ENCODE results near the gene NUTF2. TPM values are rescaled to one million over a fixed set of nuclear protein-coding genes. Genes with fewer than 3 reads are reported as not detected.

The NUTF2 gene
- total and polyA plus RNA-seq, 10 of the 15 experiments (the other 5 are each of a cell fraction or from before 2014, with no cell fraction given), result 116 to 342 (median 202) TPM

DNA sequence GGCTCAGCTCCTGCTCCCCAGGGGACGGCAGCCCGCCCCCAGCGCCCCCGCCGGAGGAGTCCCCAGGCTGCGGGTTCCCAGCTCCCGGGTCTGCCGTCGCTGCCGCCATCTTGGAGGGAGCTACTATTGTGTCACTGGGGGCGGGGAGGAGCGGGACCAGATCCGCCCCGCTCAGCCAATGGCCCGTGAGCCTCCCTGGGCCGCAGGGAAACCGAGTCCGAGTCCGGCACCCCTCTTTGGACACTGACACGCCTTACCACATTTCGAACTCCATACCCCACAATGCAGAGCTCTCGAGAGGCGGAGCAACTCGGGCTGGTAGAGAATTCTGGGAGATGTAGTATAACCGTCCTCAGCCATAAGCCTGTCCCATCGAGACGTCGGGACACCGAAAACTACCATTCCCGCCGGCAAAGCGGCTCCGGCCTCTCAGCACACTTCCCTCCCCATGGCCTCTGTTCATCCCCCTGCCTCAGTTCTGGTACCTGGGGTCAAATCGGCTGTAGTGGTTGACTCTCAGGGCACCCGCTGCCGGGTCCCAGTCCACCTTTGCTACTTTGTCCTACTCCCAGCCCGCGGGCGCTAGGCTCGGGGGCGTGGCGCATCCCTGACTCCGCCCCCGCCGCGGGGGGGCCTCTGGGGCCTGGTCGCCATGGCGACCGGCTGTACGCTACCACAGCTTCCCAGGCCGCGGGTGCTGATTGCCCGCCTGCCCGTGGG is 40.1 kb upstream of the NUTF2 start, which contains the start of the genes RANBP10 and TSNAXIP1 (continued):
- no peak for TF ChIP-seq CHD4 (IDR thresholded peaks at IDR 0.05)
- TF ChIP-seq, protein P1, sequence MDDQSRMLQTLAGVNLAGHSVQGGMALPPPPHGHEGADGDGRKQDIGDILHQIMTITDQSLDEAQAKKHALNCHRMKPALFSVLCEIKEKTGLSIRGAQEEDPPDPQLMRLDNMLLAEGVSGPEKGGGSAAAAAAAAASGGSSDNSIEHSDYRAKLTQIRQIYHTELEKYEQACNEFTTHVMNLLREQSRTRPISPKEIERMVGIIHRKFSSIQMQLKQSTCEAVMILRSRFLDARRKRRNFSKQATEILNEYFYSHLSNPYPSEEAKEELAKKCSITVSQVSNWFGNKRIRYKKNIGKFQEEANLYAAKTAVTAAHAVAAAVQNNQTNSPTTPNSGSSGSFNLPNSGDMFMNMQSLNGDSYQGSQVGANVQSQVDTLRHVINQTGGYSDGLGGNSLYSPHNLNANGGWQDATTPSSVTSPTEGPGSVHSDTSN (IDR thresholded peaks at IDR 0.05; ENCODE audit: insufficient replicate concordance, low read depth, low read length), result no peak
- TF ChIP-seq JUNB (IDR thresholded peaks at IDR 0.05), result no peak
- TF ChIP-seq IKZF2 (IDR thresholded peaks at IDR 0.05), result no peak
- TF ChIP-seq BRCA1 (IDR thresholded peaks at IDR 0.05; ENCODE audit: low read depth, low read length), result no peak
- no peak for TF ChIP-seq MEF2A (IDR thresholded peaks at IDR 0.05; ENCODE audit: insufficient read depth, low read depth, low read length)
- TF ChIP-seq YBX1 (IDR thresholded peaks at IDR 0.05), result no peak
- no peak for TF ChIP-seq ZNF24 (IDR thresholded peaks at IDR 0.05)
- TF ChIP-seq CHD1 (IDR thresholded peaks at IDR 0.05; ENCODE audit: low read depth, low read length), result no peak
- TF ChIP-seq, protein P2, sequence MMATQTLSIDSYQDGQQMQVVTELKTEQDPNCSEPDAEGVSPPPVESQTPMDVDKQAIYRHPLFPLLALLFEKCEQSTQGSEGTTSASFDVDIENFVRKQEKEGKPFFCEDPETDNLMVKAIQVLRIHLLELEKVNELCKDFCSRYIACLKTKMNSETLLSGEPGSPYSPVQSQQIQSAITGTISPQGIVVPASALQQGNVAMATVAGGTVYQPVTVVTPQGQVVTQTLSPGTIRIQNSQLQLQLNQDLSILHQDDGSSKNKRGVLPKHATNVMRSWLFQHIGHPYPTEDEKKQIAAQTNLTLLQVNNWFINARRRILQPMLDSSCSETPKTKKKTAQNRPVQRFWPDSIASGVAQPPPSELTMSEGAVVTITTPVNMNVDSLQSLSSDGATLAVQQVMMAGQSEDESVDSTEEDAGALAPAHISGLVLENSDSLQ (IDR thresholded peaks at IDR 0.05), result no peak
- no peak for TF ChIP-seq SMAD1 (IDR thresholded peaks at IDR 0.05; ENCODE audit: low read depth, partially characterized antibody)
- TF ChIP-seq, protein P3, sequence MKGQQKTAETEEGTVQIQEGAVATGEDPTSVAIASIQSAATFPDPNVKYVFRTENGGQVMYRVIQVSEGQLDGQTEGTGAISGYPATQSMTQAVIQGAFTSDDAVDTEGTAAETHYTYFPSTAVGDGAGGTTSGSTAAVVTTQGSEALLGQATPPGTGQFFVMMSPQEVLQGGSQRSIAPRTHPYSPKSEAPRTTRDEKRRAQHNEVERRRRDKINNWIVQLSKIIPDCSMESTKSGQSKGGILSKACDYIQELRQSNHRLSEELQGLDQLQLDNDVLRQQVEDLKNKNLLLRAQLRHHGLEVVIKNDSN (IDR thresholded peaks at IDR 0.05; ENCODE audit: borderline replicate concordance, extremely low read length, insufficient read depth, low read depth, low read length), result no peak
- TF ChIP-seq, protein P4, sequence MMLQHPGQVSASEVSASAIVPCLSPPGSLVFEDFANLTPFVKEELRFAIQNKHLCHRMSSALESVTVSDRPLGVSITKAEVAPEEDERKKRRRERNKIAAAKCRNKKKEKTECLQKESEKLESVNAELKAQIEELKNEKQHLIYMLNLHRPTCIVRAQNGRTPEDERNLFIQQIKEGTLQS (IDR thresholded peaks at IDR 0.05; ENCODE audit: borderline replicate concordance, extremely low read depth, low read depth, low read length), result peak; percentile 36; the same call in 1 of the 2 replicates
- peak; percentile 19; the same call in 1 of the 2 replicates for TF ChIP-seq ESRRA (IDR thresholded peaks at IDR 0.05; ENCODE audit: low read length)
- TF ChIP-seq, protein P5, sequence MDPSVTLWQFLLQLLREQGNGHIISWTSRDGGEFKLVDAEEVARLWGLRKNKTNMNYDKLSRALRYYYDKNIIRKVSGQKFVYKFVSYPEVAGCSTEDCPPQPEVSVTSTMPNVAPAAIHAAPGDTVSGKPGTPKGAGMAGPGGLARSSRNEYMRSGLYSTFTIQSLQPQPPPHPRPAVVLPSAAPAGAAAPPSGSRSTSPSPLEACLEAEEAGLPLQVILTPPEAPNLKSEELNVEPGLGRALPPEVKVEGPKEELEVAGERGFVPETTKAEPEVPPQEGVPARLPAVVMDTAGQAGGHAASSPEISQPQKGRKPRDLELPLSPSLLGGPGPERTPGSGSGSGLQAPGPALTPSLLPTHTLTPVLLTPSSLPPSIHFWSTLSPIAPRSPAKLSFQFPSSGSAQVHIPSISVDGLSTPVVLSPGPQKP (IDR thresholded peaks at IDR 0.05; ENCODE audit: low read depth, low read length), result peak; percentile 31; the same call in 1 of the 2 replicates
- TF ChIP-seq IRF4 (IDR thresholded peaks at IDR 0.05; ENCODE audit: low read depth, low read length), result no peak; the same call in 1 of the 2 replicates
- TF ChIP-seq SIX5 (IDR thresholded peaks at IDR 0.05; ENCODE audit: low read depth, low read length, severe bottlenecking), result peak; percentile 99
- TF ChIP-seq, protein P6, sequence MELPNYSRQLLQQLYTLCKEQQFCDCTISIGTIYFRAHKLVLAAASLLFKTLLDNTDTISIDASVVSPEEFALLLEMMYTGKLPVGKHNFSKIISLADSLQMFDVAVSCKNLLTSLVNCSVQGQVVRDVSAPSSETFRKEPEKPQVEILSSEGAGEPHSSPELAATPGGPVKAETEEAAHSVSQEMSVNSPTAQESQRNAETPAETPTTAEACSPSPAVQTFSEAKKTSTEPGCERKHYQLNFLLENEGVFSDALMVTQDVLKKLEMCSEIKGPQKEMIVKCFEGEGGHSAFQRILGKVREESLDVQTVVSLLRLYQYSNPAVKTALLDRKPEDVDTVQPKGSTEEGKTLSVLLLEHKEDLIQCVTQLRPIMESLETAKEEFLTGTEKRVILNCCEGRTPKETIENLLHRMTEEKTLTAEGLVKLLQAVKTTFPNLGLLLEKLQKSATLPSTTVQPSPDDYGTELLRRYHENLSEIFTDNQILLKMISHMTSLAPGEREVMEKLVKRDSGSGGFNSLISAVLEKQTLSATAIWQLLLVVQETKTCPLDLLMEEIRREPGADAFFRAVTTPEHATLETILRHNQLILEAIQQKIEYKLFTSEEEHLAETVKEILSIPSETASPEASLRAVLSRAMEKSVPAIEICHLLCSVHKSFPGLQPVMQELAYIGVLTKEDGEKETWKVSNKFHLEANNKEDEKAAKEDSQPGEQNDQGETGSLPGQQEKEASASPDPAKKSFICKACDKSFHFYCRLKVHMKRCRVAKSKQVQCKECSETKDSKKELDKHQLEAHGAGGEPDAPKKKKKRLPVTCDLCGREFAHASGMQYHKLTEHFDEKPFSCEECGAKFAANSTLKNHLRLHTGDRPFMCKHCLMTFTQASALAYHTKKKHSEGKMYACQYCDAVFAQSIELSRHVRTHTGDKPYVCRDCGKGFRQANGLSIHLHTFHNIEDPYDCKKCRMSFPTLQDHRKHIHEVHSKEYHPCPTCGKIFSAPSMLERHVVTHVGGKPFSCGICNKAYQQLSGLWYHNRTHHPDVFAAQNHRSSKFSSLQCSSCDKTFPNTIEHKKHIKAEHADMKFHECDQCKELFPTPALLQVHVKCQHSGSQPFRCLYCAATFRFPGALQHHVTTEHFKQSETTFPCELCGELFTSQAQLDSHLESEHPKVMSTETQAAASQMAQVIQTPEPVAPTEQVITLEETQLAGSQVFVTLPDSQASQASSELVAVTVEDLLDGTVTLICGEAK (IDR thresholded peaks at IDR 0.05; ENCODE audit: borderline replicate concordance), result peak; percentile 80; the same call in 1 of the 2 replicates
- 0 out of 2 replicates have a peak, but pooled peaks have one; percentile 32 for TF ChIP-seq HDGF (IDR thresholded peaks at IDR 0.05)
- no peak for TF ChIP-seq MYC (IDR thresholded peaks at IDR 0.05; ENCODE audit: insufficient read depth, insufficient read length, insufficient replicate concordance, low read length, severe bottlenecking)
- TF ChIP-seq BACH1 (IDR thresholded peaks at IDR 0.05; ENCODE audit: borderline replicate concordance), result peak; percentile 58; the same call in 1 of the 2 replicates

Measured in GM12878 (cell line).